GM21529 (cell line): ENCODE measurements around the gene DQX1.

Experiments
- ATAC-seq: cut with Tn5 transposase; IDR thresholded peaks from one replicate; pipeline ENCODE4 v1.9.1; 2021; ENCODE audit not compliant: unreplicated experiment

DQX1 gene

GRCh38 chr2:74533464-74533863, 7.4 kb upstream of the DQX1 start:
- no peak for ATAC-seq

- no peak for ATAC-seq
These were observed 6.2 kb upstream of the DQX1 start for GRCh38 chr2:74532222-74532621.

- ATAC-seq = no peak
These were observed 5.6 kb upstream of the DQX1 start for GRCh38 chr2:74531666-74532065.

GRCh38 chr2:74530239-74531187, 4.5 kb upstream of the DQX1 start:
- ATAC-seq = peak; percentile 31

- peak; percentile 79 for ATAC-seq
These were observed 3.6 kb upstream of the DQX1 start, which contains the start of the genes AUP1 and HTRA2 for GRCh38 chr2:74529357-74530238. Gene AUP1 (minus strand): TSS chr2:74529706. CDS start chr2:74529629, 77 bp downstream. Gene HTRA2 (plus strand): TSS chr2:74529933. CDS start chr2:74530007, 74 bp downstream.

GRCh38 chr2:74528600-74529356, 2.7 kb upstream of the DQX1 start:
- ATAC-seq = peak; percentile 8

- ATAC-seq = no peak
These were observed 1.7 kb upstream of the DQX1 start for GRCh38 chr2:74527741-74528140.

GRCh38 chr2:74526649-74527230, 709 bp upstream of the DQX1 start:
- ATAC-seq = no peak

GRCh38 chr2:74524955-74525716, 895 bp downstream of the DQX1 start:
- ATAC-seq = no peak

GRCh38 chr2:74524005-74524404, 2.0 kb downstream of the DQX1 start:
- ATAC-seq = no peak

GRCh38 chr2:74522516-74522915, 3.5 kb downstream of the DQX1 start:
- ATAC-seq = no peak

GRCh38 chr2:74516650-74517049, 9.4 kb downstream of the DQX1 start:
- ATAC-seq = no peak

GRCh38 chr2:74515981-74516633, 9.9 kb downstream of the DQX1 start:
- ATAC-seq = peak; percentile 46

- ATAC-seq = no peak
These were observed 10.6 kb downstream of the DQX1 start for GRCh38 chr2:74515271-74515980.

GRCh38 chr2:74514368-74515270, 11.4 kb downstream of the DQX1 start, which contains the start of gene TLX2:
Gene TLX2 (plus strand): TSS chr2:74514450. CDS start chr2:74514807, 357 bp downstream.
- ATAC-seq = no peak

GRCh38 chr2:74513605-74514367, 12.2 kb downstream of the DQX1 start:
- no peak for ATAC-seq
